Fibroblast of lung (primary cell): ENCODE measurements around the gene CEP41. TPM values are rescaled to one million over a fixed set of nuclear protein-coding genes. Genes with fewer than 3 reads are reported as not detected.

Experiments
- DNase-seq, 2 donors: peaks; one replicate each; pipeline versions ENCODE4 v3.0.0 to v3.0.0-alpha.2; 2010; ENCODE audit warnings: low read depth in 2 of 2
- H2AFZ ChIP-seq: 2 replicates; pipeline ENCODE4 v1.5.1; 2012; ENCODE audit warnings: low read length, control low read depth, inconsistent platforms
- H3K27ac ChIP-seq: 2 replicates; pipeline ENCODE4 v1.5.1; 2011; ENCODE audit warnings: low read length, control low read depth; ENCODE audit not compliant: insufficient read depth
- H3K27me3 ChIP-seq: 2 replicates; pipeline ENCODE4 v1.5.1; 2011; ENCODE audit warnings: mild to moderate bottlenecking, low read length; ENCODE audit not compliant: control insufficient read depth, insufficient read depth
- H3K36me3 ChIP-seq: 2 replicates; pipeline ENCODE4 v1.5.1; 2011; ENCODE audit warnings: low read length; ENCODE audit not compliant: control insufficient read depth, insufficient read depth
- H3K4me1 ChIP-seq: 2 replicates; pipeline ENCODE4 v1.5.1; 2011; ENCODE audit warnings: low read length; ENCODE audit not compliant: control insufficient read depth, insufficient read depth; ENCODE audit errors: extremely low read depth
- H3K4me2 ChIP-seq: 2 replicates; pipeline ENCODE4 v1.5.1; 2011; ENCODE audit warnings: low read length, control low read depth; ENCODE audit not compliant: insufficient read depth; ENCODE audit errors: extremely low read depth
- H3K4me3 ChIP-seq, 4 experiments: fragments of 200-600 bp in 1 of 4; sonication (generic) in 1 of 4; replicated peaks in 1 of 4; 2 replicates each; pipeline ENCODE4 v1.5.1; 2011 to 2016; ENCODE audit warnings: low read length in 4 of 4, low read depth in 3 of 4, mild to moderate bottlenecking in 3 of 4, control low read depth in 2 of 4, inconsistent platforms in 1 of 4, mixed read lengths in 1 of 4; ENCODE audit not compliant: insufficient read depth in 1 of 4; ENCODE audit errors: control extremely low read depth in 1 of 4
- H3K79me2 ChIP-seq: 2 replicates; pipeline ENCODE4 v1.5.1; 2012; ENCODE audit warnings: mild to moderate bottlenecking, low read length, inconsistent platforms; ENCODE audit not compliant: control insufficient read depth, insufficient read depth
- H3K9ac ChIP-seq: 2 replicates; pipeline ENCODE4 v1.5.1; 2011; ENCODE audit warnings: mild to moderate bottlenecking, low read length, control low read depth; ENCODE audit not compliant: insufficient read depth
- H3K9me3 ChIP-seq: 2 replicates; pipeline ENCODE4 v1.5.1; 2012; ENCODE audit warnings: low read depth, low read length; ENCODE audit not compliant: control insufficient read depth, insufficient read depth
- H4K20me1 ChIP-seq: 2 replicates; pipeline ENCODE4 v1.5.1; 2011; ENCODE audit warnings: low read length; ENCODE audit not compliant: control insufficient read depth, insufficient read depth; ENCODE audit errors: extremely low read depth
- EZH2 ChIP-seq: IDR thresholded peaks from 2 replicates; pipeline ENCODE4 v1.5.1; 2012; ENCODE audit warnings: low read length, control low read depth, mild to moderate bottlenecking; ENCODE audit errors: missing control alignments
- polyA plus RNA-seq, 2 donors: library from polyadenylated mRNA; depleted of rRNA in 1 of 2; stranded (reverse) in 1 of 2; unstranded in 1 of 2; fragments of >200 nt; gene quantifications; 2 replicates each; pipeline ENCODE4 v1.2.1, GENCODE V29; 2011 to 2012; ENCODE audit warnings: missing spikeins in 1 of 2
- total RNA-seq: library from RNA; depleted of rRNA; stranded (reverse); fragments of >200 nt; gene quantifications from 2 replicates; pipeline ENCODE4 v1.2.1, GENCODE V29; 2014
- TF ChIP-seq, protein P1 (sequence below), 2 donors: IDR thresholded peaks in 1 of 2; conservative IDR thresholded peaks in 1 of 2; 1 replicate in 1 of 2; 2 replicates in 1 of 2; pipeline ENCODE4 v1.5.1; 2011 to 2012; ENCODE audit warnings: low read length in 2 of 2, control low read depth in 1 of 2, inconsistent platforms in 1 of 2, low read depth in 1 of 2, mild to moderate bottlenecking in 1 of 2

The CEP41 gene
- total and polyA plus RNA-seq, 2 donors (not counting 1 experiment from before 2014, with no cell fraction given): 8.3 to 24.5 TPM

GRCh38 chr7:130359276-130359857 lies 81.4 kb downstream of the CEP41 start:
- Histone ChIP-seq H3K9me3 (no peaks in the 10 kb centered on the region), H4K20me1 (no peaks in the 10 kb centered on the region), H3K79me2 (no peaks in the 10 kb centered on the region), H3K27ac (no peak overlapping the region), H2AFZ (no peak overlapping the region), H3K4me1 (peaks cover 17% of the 10 kb centered on the region), H3K27me3 (no peaks in the 10 kb centered on the region), H3K36me3 (no peaks in the 10 kb centered on the region), H3K9ac (no peak overlapping the region), H3K4me3 (no peak overlapping the region), H3K4me2 (no peak overlapping the region)
- no peak for TF ChIP-seq EZH2
- TF ChIP-seq, protein P1, sequence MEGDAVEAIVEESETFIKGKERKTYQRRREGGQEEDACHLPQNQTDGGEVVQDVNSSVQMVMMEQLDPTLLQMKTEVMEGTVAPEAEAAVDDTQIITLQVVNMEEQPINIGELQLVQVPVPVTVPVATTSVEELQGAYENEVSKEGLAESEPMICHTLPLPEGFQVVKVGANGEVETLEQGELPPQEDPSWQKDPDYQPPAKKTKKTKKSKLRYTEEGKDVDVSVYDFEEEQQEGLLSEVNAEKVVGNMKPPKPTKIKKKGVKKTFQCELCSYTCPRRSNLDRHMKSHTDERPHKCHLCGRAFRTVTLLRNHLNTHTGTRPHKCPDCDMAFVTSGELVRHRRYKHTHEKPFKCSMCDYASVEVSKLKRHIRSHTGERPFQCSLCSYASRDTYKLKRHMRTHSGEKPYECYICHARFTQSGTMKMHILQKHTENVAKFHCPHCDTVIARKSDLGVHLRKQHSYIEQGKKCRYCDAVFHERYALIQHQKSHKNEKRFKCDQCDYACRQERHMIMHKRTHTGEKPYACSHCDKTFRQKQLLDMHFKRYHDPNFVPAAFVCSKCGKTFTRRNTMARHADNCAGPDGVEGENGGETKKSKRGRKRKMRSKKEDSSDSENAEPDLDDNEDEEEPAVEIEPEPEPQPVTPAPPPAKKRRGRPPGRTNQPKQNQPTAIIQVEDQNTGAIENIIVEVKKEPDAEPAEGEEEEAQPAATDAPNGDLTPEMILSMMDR (conservative IDR thresholded peaks at IDR 0.05 in 1 of 2, IDR thresholded peaks at IDR 0.05 in 1 of 2; ENCODE audit: low read depth in 1 of 2, low read length in 2 of 2): no peak
- no peak for DNase-seq

- H3K4me2 ChIP-seq: no peak overlapping the region
- H3K9ac ChIP-seq: no peak overlapping the region
- no peaks in the 10 kb centered on the region for H3K36me3 ChIP-seq
- no peak overlapping the region for H3K4me3 ChIP-seq
- no peak overlapping the region for H3K27ac ChIP-seq
- no peak for DNase-seq
- TF ChIP-seq, protein P1 (conservative IDR thresholded peaks at IDR 0.05 in 1 of 2, IDR thresholded peaks at IDR 0.05 in 1 of 2; ENCODE audit: low read depth in 1 of 2, low read length in 2 of 2): no peak
- no peak for TF ChIP-seq EZH2
- H3K27me3 ChIP-seq: no peaks in the 10 kb centered on the region
- H3K79me2 ChIP-seq: no peaks in the 10 kb centered on the region
- peaks cover 17% of the 10 kb centered on the region for H3K4me1 ChIP-seq
- H2AFZ ChIP-seq: no peak overlapping the region
- H3K9me3 ChIP-seq: no peaks in the 10 kb centered on the region
- H4K20me1 ChIP-seq: no peaks in the 10 kb centered on the region
Measured at GRCh38 chr7:130358471-130358870, 82.3 kb downstream of the CEP41 start.

DNA sequence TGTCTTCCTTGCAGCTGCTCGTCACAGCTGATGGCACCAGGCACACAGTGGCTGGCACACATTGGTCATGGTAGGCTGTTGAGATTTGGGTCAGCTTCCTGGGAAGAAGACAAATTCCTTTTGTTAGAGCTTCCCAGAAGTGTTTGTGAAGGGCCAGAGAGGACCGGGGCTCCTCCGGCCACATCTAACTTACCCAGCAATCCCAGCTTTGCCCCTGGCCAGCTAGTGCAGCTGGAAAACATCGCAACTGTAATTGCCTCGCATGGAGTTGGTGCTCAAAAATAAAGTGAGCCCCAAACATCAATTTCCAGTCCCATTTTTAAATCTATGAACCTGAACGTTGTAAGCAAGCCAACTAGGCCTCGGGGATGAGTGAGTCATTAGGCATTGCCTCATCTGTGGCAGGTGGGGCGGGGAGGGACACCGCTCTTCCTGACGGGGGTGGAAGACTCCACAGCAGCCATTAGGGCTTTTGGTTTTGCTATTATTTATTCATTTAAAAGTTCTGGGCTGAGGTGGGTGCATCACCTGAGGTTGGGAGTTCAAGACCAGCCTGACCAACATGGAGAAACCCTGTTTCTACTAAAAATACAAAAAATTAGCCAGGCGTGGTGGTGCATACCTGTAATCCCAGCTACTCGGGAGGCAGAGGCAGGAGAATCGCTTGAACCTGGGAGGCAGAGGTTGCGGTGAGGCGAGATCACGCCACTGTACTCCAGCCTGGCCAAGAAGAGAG lies 83.8 kb downstream of the CEP41 start:
- Histone ChIP-seq H3K27me3 (no peaks in the 10 kb centered on the region), H3K36me3 (no peaks in the 10 kb centered on the region), H3K9ac (peak overlapping the region; percentile 56), H3K4me3 (no peak overlapping the region), H4K20me1 (no peaks in the 10 kb centered on the region), H2AFZ (no peak overlapping the region), H3K4me2 (peak overlapping the region; percentile 47), H3K4me1 (peaks cover 24% of the 10 kb centered on the region), H3K79me2 (no peaks in the 10 kb centered on the region), H3K9me3 (no peaks in the 10 kb centered on the region), H3K27ac (peak overlapping the region; percentile 95)
- no peak for TF ChIP-seq EZH2
- TF ChIP-seq, protein P1 (conservative IDR thresholded peaks at IDR 0.05 in 1 of 2, IDR thresholded peaks at IDR 0.05 in 1 of 2; ENCODE audit: low read depth in 1 of 2, low read length in 2 of 2): no peak
- peak; percentile 85 to 94 for DNase-seq
